HG03103 (cell line): ENCODE data around the gene ABCC5.

ENCODE experiments used
- ATAC-seq: cut with Tn5 transposase; IDR thresholded peaks from one replicate; pipeline ENCODE4 v1.9.1; 2021; ENCODE audit warnings: low read depth; ENCODE audit not compliant: unreplicated experiment

The ABCC5 gene

DNA sequence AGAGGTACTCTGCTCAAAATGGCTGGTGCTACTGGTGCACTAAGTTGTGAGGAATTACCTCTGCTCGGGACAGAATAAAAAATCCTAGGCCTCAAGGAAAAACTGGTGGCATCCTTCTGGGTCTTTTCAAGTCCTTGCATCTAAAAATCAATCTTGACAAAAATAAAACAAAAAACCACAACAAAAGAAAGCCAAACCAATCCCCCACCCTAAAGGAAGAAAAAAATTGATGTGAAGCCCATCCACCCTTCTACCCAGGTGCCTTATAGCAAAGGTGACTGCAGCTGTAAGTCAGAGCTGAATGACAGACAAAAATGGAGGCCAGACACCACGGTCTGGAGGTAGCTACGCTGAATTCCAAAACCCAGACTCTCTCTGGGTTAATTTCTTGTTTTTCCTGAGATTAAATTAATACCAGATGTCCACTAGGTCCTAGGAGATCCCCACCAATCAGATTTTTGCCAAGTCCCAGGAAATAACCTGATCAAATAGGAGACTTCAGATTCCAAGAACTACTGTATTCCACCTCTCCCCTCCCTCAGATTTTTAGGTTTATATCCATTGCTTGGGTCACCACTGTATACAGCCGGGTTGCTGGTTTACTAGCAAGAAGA is 33.5 kb downstream of the ABCC5 start:
- ATAC-seq = no peak

DNA sequence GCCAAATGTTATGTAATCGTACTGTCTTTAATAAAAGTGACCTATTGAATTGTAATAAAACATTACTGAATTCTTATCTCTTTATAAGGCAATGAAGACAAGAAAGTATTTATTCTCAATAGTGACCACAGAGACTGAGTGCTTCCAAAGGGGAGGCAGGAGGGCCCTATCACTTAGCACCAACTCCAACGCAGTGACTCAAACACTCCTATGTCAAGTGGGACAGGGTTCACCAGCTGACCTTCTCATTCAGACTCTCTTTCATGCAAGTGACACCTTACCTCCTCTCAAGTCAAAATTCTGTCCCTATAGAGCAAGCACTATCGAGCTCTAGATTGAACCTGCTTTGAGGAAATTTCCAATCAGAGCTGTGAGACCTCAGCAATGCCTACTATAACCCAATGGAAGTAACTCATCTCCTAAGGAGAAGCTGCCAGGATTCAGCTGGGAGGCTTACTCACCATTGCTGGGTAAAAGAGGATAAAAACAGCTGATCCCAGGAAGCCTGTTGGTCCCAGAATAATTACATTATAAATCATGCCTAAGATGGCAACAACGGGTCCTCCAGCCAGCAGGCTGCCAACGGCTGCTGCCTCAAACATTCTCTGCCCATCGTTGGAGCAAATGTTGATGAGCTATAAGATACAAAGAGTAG is 35.6 kb downstream of the ABCC5 start:
- no peak for ATAC-seq

DNA sequence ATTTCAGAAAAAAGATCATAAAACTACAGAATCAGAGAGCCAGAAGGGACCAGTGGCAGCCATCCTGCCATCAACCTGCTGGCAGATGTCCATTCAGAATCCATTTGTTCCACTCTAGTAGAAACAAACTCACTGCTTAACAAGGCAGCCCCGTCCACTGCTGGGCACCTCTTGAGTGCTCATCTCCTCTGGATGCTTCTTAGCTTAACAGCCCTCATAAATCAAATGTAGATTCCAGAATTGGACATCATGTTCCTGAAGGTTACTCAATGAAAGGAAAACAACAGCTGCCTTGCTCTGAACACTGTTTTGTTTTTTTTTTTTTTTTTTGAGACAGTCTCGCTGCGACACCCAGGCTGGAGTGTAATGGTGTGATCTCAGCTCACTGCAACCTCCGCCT is 37.3 kb downstream of the ABCC5 start:
- no peak for ATAC-seq

DNA sequence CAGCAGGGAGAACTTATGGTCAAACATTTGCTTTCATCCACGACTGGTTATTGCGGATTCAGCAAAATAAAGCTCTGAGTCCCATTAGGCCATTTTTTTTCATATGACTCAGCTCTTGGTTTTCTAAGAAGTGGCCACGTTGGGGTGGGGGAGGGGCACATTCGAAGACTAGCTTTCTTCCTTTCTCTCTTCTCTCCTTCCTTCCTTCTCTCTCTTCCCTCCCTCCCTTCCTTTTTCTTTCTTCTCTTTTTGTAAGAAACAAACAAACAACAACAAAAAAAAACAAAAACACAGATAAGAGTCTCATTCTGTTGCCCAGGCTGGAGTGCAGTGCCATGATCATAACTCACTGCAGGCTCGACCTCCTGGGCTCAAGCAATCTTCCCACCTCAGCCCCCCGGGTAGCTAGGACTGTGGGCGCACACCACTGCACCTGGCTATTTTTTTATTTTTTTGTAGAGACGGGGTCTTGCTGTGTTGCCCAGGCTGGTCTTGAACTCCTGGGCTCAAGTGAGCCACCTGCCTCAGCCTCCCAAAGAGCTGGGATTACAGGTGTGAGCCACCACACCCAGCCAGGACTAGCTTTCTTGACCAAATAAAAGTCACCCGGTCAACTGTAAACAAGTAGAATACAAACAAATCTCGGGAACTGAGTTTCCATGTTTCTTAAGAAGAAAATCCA is 41.6 kb downstream of the ABCC5 start:
- ATAC-seq = no peak

DNA sequence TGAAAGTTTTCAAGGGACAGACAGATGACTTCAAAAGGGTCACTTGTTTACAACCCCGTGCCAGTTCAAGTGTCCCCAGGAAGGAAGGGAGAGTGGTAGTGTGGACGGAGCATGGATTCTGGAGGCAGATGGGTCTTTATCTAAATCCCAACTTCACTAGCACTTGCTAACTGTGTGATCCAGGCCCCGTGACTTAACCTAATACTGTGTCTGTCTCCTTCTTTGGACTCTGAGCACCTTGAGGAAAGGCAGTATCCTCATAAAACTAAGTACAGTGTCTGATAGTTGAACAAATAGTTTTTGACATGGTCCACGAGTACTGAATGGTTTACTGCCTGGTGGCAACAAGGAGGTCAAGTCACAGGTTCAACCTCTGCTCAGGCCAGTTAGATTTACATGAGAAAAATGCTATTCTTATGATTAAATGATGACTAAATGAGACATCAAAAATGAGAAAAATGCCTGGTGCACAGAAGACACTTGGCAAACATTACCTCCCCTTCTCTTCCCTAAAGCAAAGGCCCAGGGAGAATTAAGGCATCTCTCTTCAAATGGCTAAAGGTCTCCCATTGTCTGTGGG is 48.9 kb downstream of the ABCC5 start:
- no peak for ATAC-seq

DNA sequence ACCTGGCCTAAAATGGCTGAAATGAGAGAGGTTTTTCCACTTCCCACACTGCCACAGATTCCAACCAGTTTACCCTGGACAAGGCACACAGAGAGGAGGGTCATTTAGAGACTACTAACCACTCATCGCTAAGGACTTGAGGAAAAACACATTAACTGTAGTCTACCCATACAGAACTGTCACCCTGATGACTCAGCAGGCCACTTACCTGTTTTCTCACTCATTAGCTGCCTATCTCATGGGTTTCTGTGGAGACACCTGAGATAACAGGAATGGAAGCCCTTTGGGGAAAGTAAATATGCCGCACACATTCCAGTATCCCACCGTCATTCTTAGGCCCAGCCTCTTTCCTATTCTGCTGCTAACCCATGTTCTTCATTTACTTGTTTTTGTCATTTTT is 50.0 kb downstream of the ABCC5 start:
- ATAC-seq = no peak

DNA sequence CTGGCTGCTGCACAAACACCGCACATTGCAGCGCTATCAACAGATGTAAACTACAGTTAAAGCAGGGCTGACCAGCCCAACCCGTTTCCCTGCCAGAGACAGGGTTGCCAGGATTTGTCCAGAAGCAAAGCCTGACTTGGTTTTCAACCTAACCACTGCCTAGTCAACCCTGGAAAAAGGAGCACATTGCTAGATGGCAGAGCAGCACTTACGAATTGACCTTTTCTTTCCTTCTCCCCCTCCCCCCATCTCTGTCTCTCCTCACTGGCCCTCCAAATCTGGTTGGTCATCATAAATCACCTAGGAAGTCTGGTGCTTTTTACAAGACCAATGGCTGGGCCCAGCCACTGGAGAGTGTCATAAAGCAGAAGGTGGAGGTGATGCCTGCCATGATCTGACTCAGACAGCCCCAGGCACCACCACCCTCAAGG is 51.3 kb downstream of the ABCC5 start:
- ATAC-seq = no peak

DNA sequence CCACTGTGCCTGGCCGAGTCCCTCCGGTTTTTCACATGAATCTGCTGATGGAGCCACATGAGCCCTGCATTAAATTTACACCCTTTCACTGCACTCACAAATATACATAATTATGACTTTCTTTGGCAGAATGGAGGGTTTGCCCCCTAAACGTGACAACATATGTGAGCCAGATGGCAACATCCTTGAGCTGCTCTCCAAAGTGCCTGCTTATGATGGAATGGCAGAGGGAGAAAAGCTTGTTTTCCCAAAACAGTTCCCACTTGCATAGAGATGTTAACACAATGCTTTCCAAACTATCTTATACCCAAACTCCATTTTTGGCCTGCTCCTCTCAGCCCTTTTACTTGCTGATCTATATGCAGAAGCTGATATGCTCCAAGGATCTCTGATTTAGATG is 54.9 kb downstream of the ABCC5 start:
- no peak for ATAC-seq

DNA sequence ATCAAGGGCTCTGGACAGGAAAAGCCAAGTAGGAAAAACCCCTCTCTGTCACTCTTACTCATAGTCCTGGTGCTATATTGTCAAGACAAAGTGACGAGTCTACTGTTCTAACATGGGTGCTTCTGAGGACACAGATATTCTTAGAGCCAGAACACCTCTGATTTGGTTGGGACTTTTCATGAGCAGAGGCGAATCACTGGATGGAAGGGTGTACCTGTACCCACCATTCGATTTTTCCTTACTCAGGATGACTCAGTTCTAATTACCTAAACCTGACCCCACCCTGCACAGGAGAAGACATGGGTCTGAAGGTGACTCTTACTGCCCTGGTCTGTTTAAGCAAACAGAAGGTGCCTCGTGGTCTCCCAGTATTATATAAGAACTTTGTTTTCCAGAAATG is 58.5 kb downstream of the ABCC5 start:
- no peak for ATAC-seq

DNA sequence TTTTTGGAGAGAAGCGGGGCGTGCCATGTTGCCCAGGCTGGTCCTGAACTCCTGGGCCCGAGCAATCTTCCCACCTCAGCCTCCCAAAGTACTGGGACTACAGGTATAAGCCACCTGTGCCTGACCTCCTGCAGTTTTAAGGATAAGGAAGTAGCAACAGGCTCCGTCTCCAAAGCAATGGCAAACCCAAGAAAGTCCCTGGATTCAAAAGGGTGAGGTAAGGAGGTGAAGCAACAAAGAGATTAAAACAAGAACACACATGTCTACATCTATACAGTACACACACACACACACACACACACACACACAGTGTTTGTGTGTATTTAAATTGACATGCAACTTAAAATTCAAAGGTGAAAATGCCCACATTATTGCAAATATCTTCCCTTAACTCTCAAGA is 58.9 kb downstream of the ABCC5 start:
- ATAC-seq = no peak

DNA sequence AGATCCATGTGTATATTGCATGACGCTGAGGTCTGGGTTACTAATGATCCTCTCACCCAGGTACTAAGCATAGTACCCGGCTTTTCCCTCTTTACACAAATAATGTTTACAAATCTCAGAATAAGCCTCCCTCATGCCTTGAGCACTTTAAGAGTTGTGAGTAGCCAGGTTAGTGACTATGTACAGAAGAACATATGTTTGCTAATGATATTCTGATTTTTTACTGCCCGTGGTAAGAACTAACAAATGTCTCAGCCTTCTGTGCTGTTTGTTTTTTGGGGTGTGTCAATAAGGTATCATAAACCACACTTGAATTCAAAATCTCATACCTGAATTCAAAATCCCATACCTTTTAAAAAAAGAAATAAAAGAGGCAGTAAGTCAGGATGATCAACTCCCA is 59.5 kb downstream of the ABCC5 start:
- ATAC-seq = no peak

DNA sequence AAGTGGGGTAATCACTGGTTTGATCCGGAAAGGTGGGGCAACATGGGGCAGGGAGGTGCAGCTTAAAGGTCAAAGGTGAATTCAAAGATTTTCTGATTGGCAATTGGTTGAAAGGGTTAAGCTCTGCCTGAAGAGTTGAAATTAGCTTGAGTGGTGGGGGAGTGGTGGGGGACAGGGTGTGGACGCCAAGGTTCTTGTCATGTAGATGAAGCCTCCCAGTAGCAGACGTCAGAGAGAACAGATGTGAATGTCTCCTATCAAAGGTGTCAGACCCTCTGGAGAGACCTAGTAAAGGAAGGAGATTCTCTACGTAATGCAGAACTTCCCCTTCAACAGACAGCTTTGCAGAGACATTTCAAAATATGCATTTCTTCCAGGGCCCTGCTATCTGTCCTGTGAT is 62.8 kb downstream of the ABCC5 start:
- ATAC-seq = no peak

DNA sequence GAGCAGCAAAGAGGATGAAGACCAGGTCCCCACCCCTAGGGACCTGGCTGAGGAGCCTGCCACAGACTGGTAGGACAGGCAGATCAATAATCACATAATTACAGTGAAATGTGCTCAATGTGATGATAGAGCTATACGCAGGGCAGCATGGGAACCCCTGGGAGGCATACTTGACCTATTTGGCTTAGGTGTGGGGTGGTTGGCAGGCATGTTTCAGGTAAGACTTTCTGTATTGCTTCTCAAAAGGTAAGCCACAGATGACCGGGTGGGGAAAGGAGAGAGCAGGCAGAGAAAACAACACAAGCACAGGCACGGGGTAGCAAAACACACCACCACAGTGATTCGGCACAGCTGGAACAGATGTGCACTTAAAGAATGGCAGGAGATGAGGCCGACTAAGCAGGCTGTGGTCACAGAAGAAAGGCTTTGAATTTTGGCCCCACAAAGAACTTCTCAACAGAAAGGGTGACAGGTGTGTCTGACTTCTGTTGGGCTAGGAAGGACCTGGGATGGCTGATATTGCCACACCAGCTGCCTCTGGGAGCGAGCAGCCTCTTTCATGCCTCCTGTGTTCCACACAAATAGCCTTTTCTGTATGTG is 64.1 kb downstream of the ABCC5 start:
- no peak for ATAC-seq

DNA sequence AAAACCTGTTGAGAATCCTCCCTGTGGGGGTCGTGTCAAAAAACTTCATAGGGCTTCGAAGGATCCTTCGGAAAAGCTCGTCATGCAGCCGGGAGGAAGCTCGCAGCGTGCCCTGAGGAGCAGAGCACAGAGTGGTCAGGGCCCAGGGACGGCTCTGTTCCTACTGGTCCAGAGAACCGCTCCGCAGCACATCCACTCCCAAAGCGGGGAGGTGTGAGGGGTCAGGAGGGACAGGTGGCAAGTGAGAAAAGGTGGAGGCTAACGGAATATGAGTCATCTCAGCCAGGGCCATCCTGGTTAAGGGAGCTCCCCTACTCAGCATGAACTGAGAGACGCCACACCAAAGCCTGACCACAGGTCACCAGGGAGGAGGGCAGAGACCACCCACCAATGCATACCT is 66.2 kb downstream of the ABCC5 start:
- no peak for ATAC-seq

DNA sequence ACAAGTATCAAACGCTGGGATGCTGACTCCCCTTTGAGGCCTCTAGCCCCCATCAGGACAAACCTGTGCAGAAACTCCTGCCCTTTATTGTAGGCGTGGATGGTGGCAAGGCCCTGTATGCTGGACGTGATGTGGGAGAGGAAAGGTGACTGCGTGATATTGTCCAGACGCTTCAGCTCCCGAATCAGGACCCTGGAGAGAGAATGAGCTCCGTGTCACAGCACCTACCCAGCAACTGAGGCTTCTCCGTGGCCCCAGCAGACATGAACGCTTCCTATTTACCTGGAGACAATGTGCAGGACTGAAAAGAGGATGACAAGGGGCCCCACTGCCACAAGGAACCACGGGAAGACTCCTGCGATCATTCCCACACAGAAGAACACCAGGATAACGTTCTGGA is 68.0 kb downstream of the ABCC5 start:
- no peak for ATAC-seq

DNA sequence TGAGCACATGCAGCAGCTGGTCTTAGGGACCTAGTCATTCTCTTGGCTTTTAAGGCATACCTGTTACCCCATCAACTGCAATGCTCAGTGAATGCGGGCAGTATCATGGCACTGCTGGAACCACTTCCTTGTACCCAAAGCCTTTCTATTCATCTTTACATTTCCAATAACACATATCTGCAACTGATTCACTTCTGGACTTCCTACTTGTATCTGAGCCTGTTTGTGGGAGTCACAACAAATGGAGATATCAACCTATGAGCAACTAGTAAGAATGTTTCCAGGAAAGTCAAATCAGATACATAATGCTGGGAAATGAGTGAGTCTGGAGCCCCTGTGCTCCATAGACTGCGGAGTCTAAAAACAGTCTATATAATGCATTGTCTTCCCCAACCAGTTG is 71.6 kb downstream of the ABCC5 start:
- no peak for ATAC-seq

DNA sequence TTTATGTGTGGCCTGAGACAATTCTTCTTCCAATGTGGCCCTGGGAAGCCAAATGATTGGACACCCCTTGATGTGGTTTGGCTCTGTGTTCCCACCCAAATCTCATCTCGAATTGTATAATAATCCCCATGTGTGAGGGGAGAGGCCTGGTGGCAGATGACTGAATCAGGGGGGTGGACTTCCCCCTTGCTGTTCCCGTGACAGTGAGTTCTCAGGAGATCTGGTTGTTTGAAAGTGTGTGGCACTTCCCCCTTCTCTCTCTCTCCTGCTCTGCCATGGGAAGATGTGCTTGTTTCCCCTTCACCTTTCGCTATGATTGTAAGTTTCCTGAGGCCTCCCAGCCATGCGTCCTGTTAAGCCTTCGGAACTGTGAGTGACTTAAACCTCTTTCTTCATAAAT is 72.9 kb downstream of the ABCC5 start:
- ATAC-seq = no peak

DNA sequence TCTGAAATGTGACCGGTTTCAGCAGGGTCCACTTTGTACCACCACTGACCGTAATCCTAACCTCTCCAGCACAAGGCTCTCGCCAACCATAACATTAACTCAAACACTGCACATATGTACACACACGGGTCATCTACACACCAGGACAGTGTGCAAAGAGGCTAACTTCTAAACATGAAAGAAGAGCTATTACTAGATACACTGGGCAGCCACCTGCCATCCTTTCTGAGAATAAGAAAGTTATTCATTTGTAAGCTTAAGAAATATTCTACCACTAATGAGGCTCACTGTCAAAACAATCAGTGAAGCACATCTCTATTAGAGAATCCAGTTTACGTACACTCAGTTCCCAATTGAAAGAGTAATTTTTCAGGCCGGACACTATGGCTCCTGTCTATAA is 73.9 kb downstream of the ABCC5 start:
- ATAC-seq = no peak

DNA sequence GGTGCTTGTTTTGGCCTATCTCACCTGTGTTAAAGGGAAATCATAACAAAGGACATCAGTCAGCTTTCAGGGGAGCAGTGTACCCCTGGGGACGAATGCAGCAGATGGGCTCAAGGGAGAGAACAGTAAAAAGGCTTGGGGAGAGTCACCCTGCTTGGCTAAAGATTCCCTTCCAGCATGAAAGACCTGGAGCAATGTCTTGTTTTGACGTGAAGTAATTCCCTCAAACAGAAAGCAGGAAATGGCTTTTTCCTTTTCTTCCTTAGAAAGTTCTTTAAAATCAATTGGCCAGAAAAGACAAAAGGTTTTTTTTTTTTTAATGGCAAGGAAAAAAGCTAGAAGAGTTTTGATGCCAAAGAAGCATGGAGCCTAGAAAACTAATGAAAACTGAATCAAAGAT is 76.5 kb downstream of the ABCC5 start:
- ATAC-seq = no peak

DNA sequence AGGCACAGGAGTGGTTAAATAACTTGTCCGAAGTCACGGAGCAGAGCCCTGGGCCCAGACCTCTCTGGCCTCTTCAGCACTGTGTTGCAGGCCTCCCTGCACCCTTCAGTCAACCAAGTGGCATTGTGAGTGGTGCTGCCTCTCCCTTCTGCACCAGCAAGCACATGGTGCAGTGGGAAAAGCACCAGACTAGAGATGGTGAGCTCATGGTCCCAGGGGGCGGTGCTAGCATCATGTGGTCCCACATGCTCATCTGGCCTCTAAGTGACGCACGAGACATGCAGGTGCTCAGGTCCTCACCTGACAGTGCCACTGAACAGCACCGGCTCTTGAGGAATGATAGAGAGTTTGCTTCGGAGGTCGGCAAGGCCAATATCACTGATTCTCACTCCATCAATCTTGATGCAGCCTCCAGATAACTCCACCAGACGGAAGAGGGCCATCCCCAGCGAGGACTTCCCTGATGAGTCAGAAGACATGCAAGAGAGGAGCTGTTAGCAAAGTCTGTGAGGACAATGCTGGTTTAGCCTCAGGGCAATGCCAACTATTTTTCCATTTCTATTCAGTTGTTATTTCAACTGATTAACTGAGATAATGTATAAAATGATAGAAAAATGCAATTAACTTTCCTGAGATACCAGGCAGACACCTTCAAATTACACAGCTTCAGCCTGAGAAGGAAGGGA is 79.9 kb downstream of the ABCC5 start:
- no peak for ATAC-seq

DNA sequence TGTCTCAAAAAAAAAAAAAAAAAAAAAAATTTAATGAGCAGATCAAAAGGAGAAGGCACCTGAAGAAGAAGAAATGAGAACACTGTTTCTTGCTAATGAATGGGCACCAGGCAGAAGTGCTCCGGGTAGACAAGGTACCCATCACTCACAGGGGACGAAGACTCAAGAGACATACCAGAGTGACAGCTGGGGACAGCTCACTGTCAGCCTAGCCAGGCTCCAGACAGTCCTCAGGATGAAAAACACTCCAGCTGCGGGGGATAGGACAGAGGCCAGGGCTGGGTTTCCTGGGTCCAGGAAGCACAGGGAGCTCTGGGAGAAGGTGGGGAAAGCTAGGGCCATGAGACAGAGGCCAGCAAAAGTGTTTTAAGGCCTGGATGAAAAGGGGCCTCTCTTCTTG is 84.5 kb downstream of the ABCC5 start:
- no peak for ATAC-seq
